ENCODE data around the gene ZNF609. TPM values are rescaled to one million over a fixed set of nuclear protein-coding genes. Genes with fewer than 3 reads are reported as not detected.

Gene ZNF609
- polyA plus RNA-seq, 3 donors: 1.3 to 13.2 (median 1.7) TPM

DNA sequence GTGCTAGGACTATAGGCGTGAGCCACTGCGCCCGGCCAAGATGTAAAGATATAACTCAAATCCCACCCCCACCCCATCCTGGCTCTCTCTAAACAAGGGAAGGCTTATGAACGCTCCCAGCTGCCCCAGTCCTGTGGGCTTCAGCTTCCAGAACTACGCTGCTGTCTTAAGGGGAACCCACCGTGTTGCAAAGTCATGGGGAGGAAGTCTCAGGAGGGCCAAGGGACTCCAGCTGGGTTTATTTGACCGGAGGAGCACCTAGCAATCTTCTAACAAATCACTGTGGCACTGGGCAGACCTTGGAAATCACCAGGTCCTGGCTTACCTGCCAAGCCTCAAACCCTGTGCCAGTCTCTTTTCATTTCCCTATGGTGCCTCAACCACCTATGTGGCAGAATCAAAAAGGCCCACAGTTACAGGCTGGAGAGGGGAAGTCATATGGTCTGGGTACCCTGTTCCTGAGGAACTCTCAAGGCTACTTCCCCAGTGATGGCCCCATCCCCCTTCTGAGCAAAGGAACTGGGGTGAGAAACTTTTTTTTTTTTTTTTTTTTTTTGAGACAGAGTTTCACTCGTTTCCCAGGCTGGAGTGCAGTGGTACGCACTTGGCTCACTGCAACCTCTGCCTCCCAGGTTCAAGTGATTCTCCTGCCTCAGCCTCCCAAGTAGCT is 231.7 kb downstream of the ZNF609 start:
- Histone ChIP-seq H3K36me3 (replicated peaks in 1 of 2; ENCODE audit: control insufficient read depth in 1 of 2, insufficient read depth in 2 of 2, low read length in 2 of 2) (peaks cover 41 to 44% of the 10 kb centered on the region in 2 donors), H2AFZ (ENCODE audit: insufficient read depth, low read depth, low read length, poor library complexity, severe bottlenecking) (peak overlapping the region; percentile 59), H3K27me3 (ENCODE audit: control insufficient read depth in 2 of 2, insufficient read depth in 2 of 2, low read length in 2 of 2) (no peaks in the 10 kb centered on the region), H3K4me2 (replicated peaks; ENCODE audit: extremely low read depth, low read length, poor library complexity, severe bottlenecking) (peak overlapping the region; percentile 73), H3K4me3 (replicated peaks in 1 of 3; ENCODE audit: low read depth in 2 of 3, low read length in 3 of 3) (peak overlapping the region in 1 of 3 experiments; percentile 52), H3K9ac (ENCODE audit: insufficient read depth, low read length, poor library complexity, severe bottlenecking) (peak overlapping the region; percentile 52), H3K9me3 (replicated peaks in 1 of 2; ENCODE audit: control insufficient read depth in 1 of 2, insufficient read depth in 1 of 2, low read length in 2 of 2) (no peaks in the 10 kb centered on the region), H3K4me1 (ENCODE audit: control insufficient read depth in 1 of 2, insufficient read depth in 2 of 2, low read length in 2 of 2) (peaks cover 62 to 63% of the 10 kb centered on the region in 2 donors), H3K79me2 (ENCODE audit: insufficient read depth, low read length) (peaks cover 47% of the 10 kb centered on the region), H3K27ac (ENCODE audit: low read depth in 1 of 2, low read length in 2 of 2) (peak overlapping the region; percentile 77 to 94), H4K20me1 (ENCODE audit: insufficient read depth, low read length) (peaks cover 19% of the 10 kb centered on the region)
- DNase-seq: peak; percentile 83 to 92 (median 88)
- TF ChIP-seq CTCF (IDR thresholded peaks at IDR 0.05): no peak
- 0% methylated on average over 1 of the region's 9 CpGs for WGBS (ENCODE audit: insufficient coverage)
- Mint-ChIP-seq H3K27me3 (ENCODE audit: low read depth in 3 of 3) (no peaks in the 10 kb centered on the region), H3K4me1 (peaks cover 64% of the 10 kb centered on the region), H3K36me3 (peaks cover 54 to 77% of the 10 kb centered on the region in 2 donors), H3K27ac (peak overlapping the region; percentile 88 to 97 (median 95)), H3K9me3 (no peaks in the 10 kb centered on the region), H3K4me3 (peak overlapping the region; percentile 56 to 75)
- intact Hi-C loops (cut with micrococcal nuclease): loop anchor here in 1 of 2 donors (10.0 kb wide), 2 partner anchors 133 to 203 kb away; partner anchors contain the start of gene PIF1

- peak overlapping the region; percentile 77 to 94 for H3K27ac ChIP-seq (ENCODE audit: low read depth in 1 of 2, low read length in 2 of 2)
- Mint-ChIP-seq H3K27ac (peak overlapping the region; percentile 88 to 97 (median 95)), H3K9me3 (no peaks in the 10 kb centered on the region), H3K4me3 (peak overlapping the region in 1 of 2 donors; percentile 75), H3K4me1 (peaks cover 72% of the 10 kb centered on the region), H3K27me3 (ENCODE audit: low read depth in 3 of 3) (no peaks in the 10 kb centered on the region), H3K36me3 (peaks cover 49 to 69% of the 10 kb centered on the region in 2 donors)
- peaks cover 58% of the 10 kb centered on the region for H3K79me2 ChIP-seq (ENCODE audit: insufficient read depth, low read length)
- H3K9me3 ChIP-seq (replicated peaks in 1 of 2; ENCODE audit: control insufficient read depth in 1 of 2, insufficient read depth in 1 of 2, low read length in 2 of 2): no peaks in the 10 kb centered on the region
- H3K27me3 ChIP-seq (ENCODE audit: control insufficient read depth in 2 of 2, insufficient read depth in 2 of 2, low read length in 2 of 2): no peaks in the 10 kb centered on the region
- no peak for TF ChIP-seq CTCF (IDR thresholded peaks at IDR 0.05)
- H3K9ac ChIP-seq (ENCODE audit: insufficient read depth, low read length, poor library complexity, severe bottlenecking): no peak overlapping the region
- WGBS (ENCODE audit: insufficient coverage): 0% methylated on average over 1 of the region's 5 CpGs
- DNase-seq: peak; percentile 79 to 96 (median 80)
- H3K4me1 ChIP-seq (ENCODE audit: control insufficient read depth in 1 of 2, insufficient read depth in 2 of 2, low read length in 2 of 2): peaks cover 62 to 74% of the 10 kb centered on the region in 2 donors
- H3K36me3 ChIP-seq (replicated peaks in 1 of 2; ENCODE audit: control insufficient read depth in 1 of 2, insufficient read depth in 2 of 2, low read length in 2 of 2): peaks cover 30 to 33% of the 10 kb centered on the region in 2 donors
- peak overlapping the region; percentile 73 for H3K4me2 ChIP-seq (replicated peaks; ENCODE audit: extremely low read depth, low read length, poor library complexity, severe bottlenecking)
- H3K4me3 ChIP-seq (replicated peaks in 1 of 3; ENCODE audit: low read depth in 2 of 3, low read length in 3 of 3): peak overlapping the region in 1 of 3 experiments; percentile 52
- H4K20me1 ChIP-seq (ENCODE audit: insufficient read depth, low read length): peaks cover 17% of the 10 kb centered on the region
- no peak overlapping the region for H2AFZ ChIP-seq (ENCODE audit: insufficient read depth, low read depth, low read length, poor library complexity, severe bottlenecking)
- intact Hi-C loops (cut with micrococcal nuclease): loop anchor here in 1 of 2 donors (10.0 kb wide), 2 partner anchors 132 to 202 kb away; partner anchors contain the start of gene PIF1
These were observed 232.8 kb downstream of the ZNF609 start for GRCh38 chr15:64693134-64693533.

Data from CD14-positive monocyte (primary cell).